Measurements from ENCODE around the gene NDUFS4.
"Not testable (repeated sequence)": the region's sequence is repeated elsewhere in the genome, so short reads cannot be mapped to it uniquely, and the experiment has no call there.

Gene NDUFS4

DNA sequence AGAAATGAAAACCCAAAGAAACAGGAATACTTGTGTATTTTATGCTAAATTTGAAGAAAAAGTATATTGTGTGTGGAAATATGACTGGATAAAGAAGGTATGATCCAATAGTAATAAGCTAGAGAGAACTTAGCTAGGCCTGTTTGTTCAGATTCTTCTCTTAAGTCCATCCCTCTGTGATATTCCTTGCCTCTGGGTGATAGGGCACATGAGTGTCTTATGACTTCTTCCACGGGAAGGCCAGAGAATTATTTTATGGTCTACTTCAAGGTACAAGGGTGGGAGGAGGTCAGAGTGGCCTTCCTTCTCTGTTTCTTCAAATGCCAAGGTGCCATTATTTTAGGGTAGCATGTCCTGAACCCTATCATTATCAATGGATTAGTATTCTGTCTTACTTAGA, 113.7 kb downstream of the NDUFS4 start:
- no peak overlapping the region for H3K4me3 ChIP-seq (ENCODE audit: low read depth, low read length)
- no peak for TF ChIP-seq CTCF (IDR thresholded peaks at IDR 0.05; ENCODE audit: borderline replicate concordance, insufficient read depth, low read depth, low read length)

GRCh38 chr5:53677632-53678031, 117.2 kb downstream of the NDUFS4 start:
- H3K4me3 ChIP-seq (ENCODE audit: low read depth, low read length), result no peak overlapping the region
- TF ChIP-seq CTCF (IDR thresholded peaks at IDR 0.05; ENCODE audit: borderline replicate concordance, insufficient read depth, low read depth, low read length), result no peak

DNA sequence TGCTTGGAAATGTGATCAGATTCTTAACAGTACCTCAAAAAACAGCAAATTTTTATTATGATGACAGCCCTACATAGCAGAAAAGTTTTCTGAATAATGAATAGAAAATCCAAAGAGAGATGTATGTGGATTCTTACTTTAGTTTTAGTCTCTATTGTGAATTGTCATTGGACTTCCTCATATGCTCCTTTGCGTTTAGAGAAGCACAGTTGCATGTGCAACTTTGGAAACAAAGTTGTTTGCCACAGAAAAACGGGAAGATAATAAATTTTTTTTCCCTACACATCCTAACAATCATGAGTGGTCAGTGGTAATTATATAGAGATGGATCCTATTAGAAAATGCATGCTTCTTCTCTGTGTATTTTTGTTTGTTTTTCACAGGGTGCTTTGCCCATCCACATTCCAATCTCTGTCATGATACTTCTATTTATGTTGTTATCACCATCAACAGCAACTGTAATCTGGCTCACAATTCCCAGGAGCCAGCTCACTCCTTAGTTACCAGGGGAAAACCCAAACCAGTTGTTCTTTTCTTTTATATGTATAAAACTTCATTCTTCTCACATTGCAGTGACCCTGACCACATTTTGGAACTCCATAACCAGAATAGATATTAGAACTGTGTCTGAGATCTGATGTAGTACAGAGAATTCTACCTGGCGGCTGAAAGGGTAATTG, 118.7 kb downstream of the NDUFS4 start:
- no peak for TF ChIP-seq CTCF (IDR thresholded peaks at IDR 0.05; ENCODE audit: borderline replicate concordance, insufficient read depth, low read depth, low read length)
- no peak overlapping the region for H3K4me3 ChIP-seq (ENCODE audit: low read depth, low read length)

DNA sequence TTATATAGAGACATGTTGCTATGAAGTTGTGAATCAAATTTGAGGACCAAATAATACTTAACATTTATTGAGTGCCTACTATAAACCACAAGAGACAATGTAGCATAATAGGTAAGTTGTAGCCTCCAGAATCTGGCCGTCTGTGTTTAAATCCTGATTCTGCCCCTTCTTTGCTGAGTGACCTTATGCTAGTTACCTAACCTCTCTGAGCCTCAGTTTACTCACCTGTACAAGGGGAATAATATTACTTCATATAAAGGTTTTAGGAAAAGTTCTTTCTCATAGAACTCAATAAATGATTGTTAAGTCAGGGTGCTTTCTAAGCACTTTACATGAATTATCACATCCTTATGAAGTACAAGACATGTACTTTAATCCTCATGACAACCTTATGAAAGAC, 120.6 kb downstream of the NDUFS4 start:
- no peak overlapping the region for H3K4me3 ChIP-seq (ENCODE audit: low read depth, low read length)
- TF ChIP-seq CTCF (IDR thresholded peaks at IDR 0.05; ENCODE audit: borderline replicate concordance, insufficient read depth, low read depth, low read length), result no peak

DNA sequence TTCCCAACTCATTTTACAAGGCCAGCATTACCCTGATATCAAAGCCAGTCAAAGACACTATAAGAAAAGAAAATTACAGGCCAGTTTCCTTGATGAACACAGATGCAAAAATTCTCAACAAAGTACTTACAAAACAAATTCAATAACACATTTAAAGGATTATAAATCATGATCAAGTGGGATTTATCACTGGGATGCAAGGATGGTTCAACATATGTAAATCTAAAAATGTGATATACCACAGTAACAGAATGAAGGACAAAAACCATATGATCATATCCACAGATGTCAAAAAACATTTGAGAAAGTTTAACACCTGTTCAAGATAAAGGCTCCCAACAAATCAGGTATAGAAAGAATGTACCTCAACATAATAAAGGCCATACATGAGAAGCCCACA, 130.6 kb downstream of the NDUFS4 start:
- H3K4me3 ChIP-seq (ENCODE audit: low read depth, low read length), result no peak overlapping the region

DNA sequence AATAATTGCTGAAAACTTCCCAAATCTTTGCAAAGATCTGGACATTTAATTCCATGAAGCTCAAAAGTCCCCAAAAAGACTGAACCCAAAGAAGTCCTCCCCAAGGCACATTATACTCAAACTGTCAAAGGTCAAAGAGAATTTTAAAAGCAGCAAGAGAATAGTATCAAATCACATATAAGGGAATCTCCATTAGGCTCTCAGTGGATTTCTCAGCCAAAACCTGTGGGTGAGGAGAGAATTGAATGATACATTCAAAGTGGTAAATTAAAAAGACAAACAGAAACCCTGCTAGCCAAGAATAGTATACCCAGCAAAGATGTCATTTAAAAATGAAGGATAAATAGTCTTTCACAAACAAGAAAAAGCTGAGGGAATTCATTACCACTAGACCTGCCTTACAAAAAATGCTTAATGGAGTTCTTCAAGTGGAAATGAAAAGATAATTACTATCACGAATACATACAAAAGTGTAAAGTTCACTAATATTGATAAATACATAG, 134.1 kb downstream of the NDUFS4 start:
- no peak overlapping the region for H3K4me3 ChIP-seq (ENCODE audit: low read depth, low read length)
- TF ChIP-seq CTCF (IDR thresholded peaks at IDR 0.05; ENCODE audit: borderline replicate concordance, insufficient read depth, low read depth, low read length), result no peak

More for the DNA sequence above, 130.6 kb downstream of the NDUFS4 start:
- TF ChIP-seq CTCF (IDR thresholded peaks at IDR 0.05; ENCODE audit: borderline replicate concordance, insufficient read depth, low read depth, low read length), result no peak

DNA sequence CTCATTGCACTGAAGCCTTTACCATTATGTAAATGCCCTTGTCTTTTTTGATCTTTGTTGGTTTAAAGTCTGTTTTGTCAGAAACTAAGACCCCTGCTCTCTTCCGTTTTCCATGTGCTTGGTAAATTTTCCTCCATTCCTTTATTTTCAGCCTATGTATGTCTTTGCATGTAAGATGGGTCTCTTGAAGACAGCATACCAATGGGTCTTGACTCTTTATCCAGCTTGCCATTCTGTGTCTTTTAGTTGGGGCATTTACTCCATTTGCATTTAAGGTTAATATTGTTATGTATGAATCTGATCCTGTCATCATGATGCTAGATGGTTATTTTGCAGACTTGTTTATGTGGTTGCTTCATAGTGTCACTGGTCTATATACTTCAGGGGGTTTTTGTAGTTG, 150.0 kb downstream of the NDUFS4 start:
- H3K4me3 ChIP-seq (ENCODE audit: low read depth, low read length), result not testable (repeated sequence)

All from GM12875 (cell line).